ENCODE data around the gene KCNT2. TPM values are rescaled to one million over a fixed set of nuclear protein-coding genes. Genes with fewer than 3 reads are reported as not detected.
"Not testable (repeated sequence)": the region's sequence is repeated elsewhere in the genome, so short reads cannot be mapped to it uniquely, and the experiment has no call there.

The KCNT2 gene
- total RNA-seq, 1 experiment from 2014 or later: 0.41 TPM

- intact Hi-C loops (cut with micrococcal nuclease; ENCODE audit: unreplicated experiment): no loop called here
- Histone ChIP-seq H3K4me1 (ENCODE audit: control insufficient read depth, insufficient read depth, low read length) (no peaks in the 10 kb centered on the region), H3K36me3 (ENCODE audit: control insufficient read depth, insufficient read depth, low read length) (no peaks in the 10 kb centered on the region), H3K27me3 (ENCODE audit: control insufficient read depth, insufficient read depth, low read length) (no peaks in the 10 kb centered on the region), H3K27ac (ENCODE audit: low read length) (no peak overlapping the region), H3K9me3 (ENCODE audit: control insufficient read depth, insufficient read depth, low read depth, low read length) (no peaks in the 10 kb centered on the region), H3K4me3 (ENCODE audit: low read depth in 2 of 2, low read length in 2 of 2) (no peak overlapping the region)
- TF ChIP-seq SIN3A (IDR thresholded peaks at IDR 0.05; ENCODE audit: borderline replicate concordance, insufficient read depth, low read depth, low read length): no peak
- no peak for TF ChIP-seq POLR2AphosphoS5 (IDR thresholded peaks at IDR 0.05; ENCODE audit: low read depth, low read length)
- no peak for TF ChIP-seq TCF7L2 (IDR thresholded peaks at IDR 0.05; ENCODE audit: low read depth, low read length)
- TF ChIP-seq, protein P1, sequence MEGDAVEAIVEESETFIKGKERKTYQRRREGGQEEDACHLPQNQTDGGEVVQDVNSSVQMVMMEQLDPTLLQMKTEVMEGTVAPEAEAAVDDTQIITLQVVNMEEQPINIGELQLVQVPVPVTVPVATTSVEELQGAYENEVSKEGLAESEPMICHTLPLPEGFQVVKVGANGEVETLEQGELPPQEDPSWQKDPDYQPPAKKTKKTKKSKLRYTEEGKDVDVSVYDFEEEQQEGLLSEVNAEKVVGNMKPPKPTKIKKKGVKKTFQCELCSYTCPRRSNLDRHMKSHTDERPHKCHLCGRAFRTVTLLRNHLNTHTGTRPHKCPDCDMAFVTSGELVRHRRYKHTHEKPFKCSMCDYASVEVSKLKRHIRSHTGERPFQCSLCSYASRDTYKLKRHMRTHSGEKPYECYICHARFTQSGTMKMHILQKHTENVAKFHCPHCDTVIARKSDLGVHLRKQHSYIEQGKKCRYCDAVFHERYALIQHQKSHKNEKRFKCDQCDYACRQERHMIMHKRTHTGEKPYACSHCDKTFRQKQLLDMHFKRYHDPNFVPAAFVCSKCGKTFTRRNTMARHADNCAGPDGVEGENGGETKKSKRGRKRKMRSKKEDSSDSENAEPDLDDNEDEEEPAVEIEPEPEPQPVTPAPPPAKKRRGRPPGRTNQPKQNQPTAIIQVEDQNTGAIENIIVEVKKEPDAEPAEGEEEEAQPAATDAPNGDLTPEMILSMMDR (IDR thresholded peaks at IDR 0.05): no peak
- TF ChIP-seq REST (IDR thresholded peaks at IDR 0.05; ENCODE audit: insufficient read depth in 1 of 2, low read depth in 2 of 2, low read length in 1 of 2): no peak
- ChIA-PET POLR2A (no interaction called here), CTCF (no interaction called here)
- DNase-seq (ENCODE audit: low read depth, low spot score) (no peak), ATAC-seq (no peak)
- in situ Hi-C loops (cut with HindIII; ENCODE audit: low pct_unique_long_range_greater_than_20kb, low sequenced_read_pairs): no loop called here
- no TSS peak for BruUV-seq (replicated peaks)
These were observed 32.7 kb upstream of the KCNT2 start for GRCh38 chr1:196640976-196641375.

GRCh38 chr1:196639291-196639690 is 31.1 kb upstream of the KCNT2 start:
- H3K27ac ChIP-seq (ENCODE audit: low read length); H3K9me3 ChIP-seq (ENCODE audit: control insufficient read depth, insufficient read depth, low read depth, low read length); CTCF ChIA-PET; H3K27me3 ChIP-seq (ENCODE audit: control insufficient read depth, insufficient read depth, low read length); DNase-seq (ENCODE audit: low read depth, low spot score); H3K36me3 ChIP-seq (ENCODE audit: control insufficient read depth, insufficient read depth, low read length); POLR2A ChIA-PET; in situ Hi-C loops (cut with HindIII; ENCODE audit: low pct_unique_long_range_greater_than_20kb, low sequenced_read_pairs); ATAC-seq; intact Hi-C loops (cut with micrococcal nuclease; ENCODE audit: unreplicated experiment); BruUV-seq (replicated peaks); H3K4me3 ChIP-seq (ENCODE audit: low read depth in 2 of 2, low read length in 2 of 2); H3K4me1 ChIP-seq (ENCODE audit: control insufficient read depth, insufficient read depth, low read length): not testable (repeated sequence)

- Histone ChIP-seq H3K4me3 (ENCODE audit: low read depth in 2 of 2, low read length in 2 of 2) (no peak overlapping the region), H3K27me3 (ENCODE audit: control insufficient read depth, insufficient read depth, low read length) (no peaks in the 10 kb centered on the region), H3K27ac (ENCODE audit: low read length) (no peak overlapping the region), H3K9me3 (ENCODE audit: control insufficient read depth, insufficient read depth, low read depth, low read length) (no peaks in the 10 kb centered on the region), H3K36me3 (ENCODE audit: control insufficient read depth, insufficient read depth, low read length) (no peaks in the 10 kb centered on the region), H3K4me1 (ENCODE audit: control insufficient read depth, insufficient read depth, low read length) (no peaks in the 10 kb centered on the region)
- in situ Hi-C loops (cut with HindIII; ENCODE audit: low pct_unique_long_range_greater_than_20kb, low sequenced_read_pairs): no loop called here
- no peak for TF ChIP-seq REST (IDR thresholded peaks at IDR 0.05; ENCODE audit: insufficient read depth in 1 of 2, low read depth in 2 of 2, low read length in 1 of 2)
- no peak for TF ChIP-seq TCF7L2 (IDR thresholded peaks at IDR 0.05; ENCODE audit: low read depth, low read length)
- no peak for TF ChIP-seq SIN3A (IDR thresholded peaks at IDR 0.05; ENCODE audit: borderline replicate concordance, insufficient read depth, low read depth, low read length)
- TF ChIP-seq, protein P1 (IDR thresholded peaks at IDR 0.05): no peak
- DNase-seq (ENCODE audit: low read depth, low spot score) (no peak), ATAC-seq (no peak)
- ChIA-PET POLR2A (no interaction called here), CTCF (no interaction called here)
- intact Hi-C loops (cut with micrococcal nuclease; ENCODE audit: unreplicated experiment): no loop called here
- no TSS peak for BruUV-seq (replicated peaks)
These were observed 30.2 kb upstream of the KCNT2 start for GRCh38 chr1:196638466-196638865.
